Endothelial cell of umbilical vein (primary cell): Measurements from ENCODE around the gene WARS2. TPM values are rescaled to one million over a fixed set of nuclear protein-coding genes. Genes with fewer than 3 reads are reported as not detected.

Experiments
- BruUV-seq: library from RNA; stranded (reverse); fragments of 400-500 nt; replicated peaks from 2 replicates; lab custom pipeline; 2021; lab: Mats Ljungman, UMichigan
- CTCF ChIA-PET: fragments of 300-600, 350-600 bp; sonication (Branson Sonifier 250); formaldehyde crosslinking; loops from one replicate; lab custom pipeline; 2021; ENCODE audit warnings: antibody characterized with exemption, inconsistent platforms; lab: Charles Lee
- POLR2A ChIA-PET: fragments of 300-600, 350-600 bp; sonication (Branson Sonifier 250); formaldehyde crosslinking; loops from one replicate; lab custom pipeline; 2021; ENCODE audit warnings: antibody characterized with exemption, inconsistent platforms; lab: Charles Lee
- DNase-seq: peaks from one replicate; pipeline ENCODE4 v3.0.0-alpha.2; 2011; ENCODE audit warnings: low read depth, low spot score
- FAIRE-seq: peaks from 2 replicates; lab custom pipeline; 2011; peaks lifted over from hg19 to GRCh38; lab: Jason Lieb, UNC
- H2AFZ ChIP-seq: 2 replicates; pipeline ENCODE4 v1.6.0; 2012; ENCODE audit warnings: low read depth, low read length, control low read depth, inconsistent platforms
- H3K27ac ChIP-seq: 2 replicates; pipeline ENCODE4 v1.5.1; 2011; ENCODE audit warnings: low read depth, mild to moderate bottlenecking, control low read depth, low read length, moderate library complexity; ENCODE audit not compliant: insufficient read depth
- H3K27me3 ChIP-seq, 2 experiments: 2 replicates each; pipeline versions ENCODE4 v1.6.0 to v1.6.1; 2011; ENCODE audit warnings: low read length in 2 of 2, mixed read lengths in 1 of 2; ENCODE audit not compliant: control insufficient read depth in 2 of 2, insufficient read depth in 2 of 2
- H3K36me3 ChIP-seq, 2 experiments: 2 replicates in 1 of 2; 3 replicates in 1 of 2; pipeline ENCODE4 v1.5.1; 2011; ENCODE audit warnings: low read length in 2 of 2, mild to moderate bottlenecking in 1 of 2, moderate library complexity in 1 of 2; ENCODE audit not compliant: control insufficient read depth in 2 of 2, insufficient read depth in 2 of 2; ENCODE audit errors: extremely low read depth in 1 of 2
- H3K4me1 ChIP-seq: 3 replicates; pipeline ENCODE4 v1.5.1; 2011; ENCODE audit warnings: mild to moderate bottlenecking, low read length; ENCODE audit not compliant: control insufficient read depth, insufficient read depth; ENCODE audit errors: extremely low read depth
- H3K4me2 ChIP-seq: 2 replicates; pipeline ENCODE4 v1.6.1; 2011; ENCODE audit warnings: low read length, control low read depth, mixed read lengths; ENCODE audit not compliant: insufficient read depth
- H3K4me3 ChIP-seq, 3 experiments: fragments of 200-600 bp in 1 of 3; sonication (generic), shearing (Covaris generic) in 1 of 3; replicated peaks in 1 of 3; 2 replicates each; pipeline ENCODE4 v1.5.1; 2011 to 2016; ENCODE audit warnings: control low read depth in 3 of 3, low read length in 3 of 3, mild to moderate bottlenecking in 2 of 3, inconsistent platforms in 1 of 3, low read depth in 1 of 3, moderate library complexity in 1 of 3; ENCODE audit not compliant: insufficient read depth in 1 of 3
- H3K79me2 ChIP-seq: 2 replicates; pipeline ENCODE4 v1.6.0; 2012; ENCODE audit warnings: low read length, inconsistent platforms; ENCODE audit not compliant: control insufficient read depth, insufficient read depth
- H3K9ac ChIP-seq: replicated peaks from 2 replicates; pipeline ENCODE3; 2011; ENCODE audit warnings: low read length, control low read depth; ENCODE audit not compliant: insufficient read depth; ENCODE audit errors: extremely low read depth
- H3K9me1 ChIP-seq: replicated peaks from 3 replicates; pipeline ENCODE4 v1.6.0; 2011; ENCODE audit warnings: mild to moderate bottlenecking, low read length; ENCODE audit not compliant: control insufficient read depth, insufficient read depth; ENCODE audit errors: extremely low read depth
- H3K9me3 ChIP-seq: replicated peaks from 2 replicates; pipeline ENCODE4 v1.5.1; 2012; ENCODE audit warnings: low read length, inconsistent platforms; ENCODE audit not compliant: control insufficient read depth, insufficient read depth
- H4K20me1 ChIP-seq: replicated peaks from 2 replicates; pipeline ENCODE3; 2011; ENCODE audit warnings: mild to moderate bottlenecking, low read length; ENCODE audit not compliant: control insufficient read depth, insufficient read depth; ENCODE audit errors: extremely low read depth
- EZH2 ChIP-seq: IDR thresholded peaks from 2 replicates; pipeline ENCODE4 v1.6.1; 2012; ENCODE audit warnings: borderline replicate concordance, low read depth, mild to moderate bottlenecking, moderate library complexity, low read length, inconsistent platforms; ENCODE audit not compliant: severe bottlenecking
- FOS ChIP-seq: IDR thresholded peaks from 2 replicates; pipeline ENCODE4 v1.6.1; 2011; ENCODE audit warnings: mild to moderate bottlenecking, low read length, moderate library complexity, borderline replicate concordance; ENCODE audit not compliant: insufficient read depth
- GATA2 ChIP-seq: IDR thresholded peaks from 2 replicates; pipeline ENCODE4 v1.7.0; 2011; ENCODE audit warnings: low read depth, mild to moderate bottlenecking, moderate library complexity, mixed read lengths, low read length; ENCODE audit not compliant: insufficient read length, insufficient read depth
- MAX ChIP-seq: IDR thresholded peaks from 2 replicates; pipeline ENCODE4 v1.6.1; 2011; ENCODE audit not compliant: insufficient read depth, insufficient read length
- MYC ChIP-seq: IDR thresholded peaks from one replicate; pipeline ENCODE4 v1.6.1; 2011; ENCODE audit warnings: mild to moderate bottlenecking, low read depth, low read length
- POLR2A ChIP-seq: IDR thresholded peaks from 2 replicates; pipeline ENCODE4 v1.6.1; 2012; ENCODE audit warnings: low read depth, mild to moderate bottlenecking, control low read depth, low read length
- POLR2AphosphoS5 ChIP-seq: IDR thresholded peaks from 2 replicates; pipeline ENCODE4 v1.6.1; 2012; ENCODE audit warnings: low read depth, mild to moderate bottlenecking, control low read depth, low read length, moderate library complexity; ENCODE audit not compliant: insufficient read depth
- dilution Hi-C: fragments of 300-500 bp; cut with MboI; formaldehyde crosslinking; loops from one replicate; pipeline ENCODE4 v1.15.0; 2019; ENCODE audit warnings: low sequenced_read_pairs; ENCODE audit not compliant: extremely low pct_ligation_motif_present
- intact Hi-C: fragments of 100-400 bp; cut with micrococcal nuclease; formaldehyde crosslinking; loops from one replicate; pipeline ENCODE4 v1.10.0; 2022
- polyA plus RNA-seq, 4 experiments: library from polyadenylated mRNA; depleted of rRNA in 3 of 4; stranded (reverse) in 3 of 4; unstranded in 1 of 4; fragments of >200 nt; gene quantifications; 2 replicates each; pipeline versions ENCODE4 v1.2.1 to v1.2.3, GENCODE V29; 2011 to 2012; ENCODE audit warnings: missing spikeins in 1 of 4
- total RNA-seq: library from RNA; stranded (reverse); gene quantifications from 2 replicates; pipeline ENCODE4 v1.2.3, GENCODE V29; 2021
- TF ChIP-seq, protein P1 (sequence below), 2 donors: IDR thresholded peaks; 1 replicate in 1 of 2; 2 replicates in 1 of 2; pipeline ENCODE4 v1.5.1; 2011; ENCODE audit warnings: low read length in 2 of 2, mild to moderate bottlenecking in 2 of 2, moderate library complexity in 2 of 2, control low read depth in 1 of 2, inconsistent platforms in 1 of 2, low read depth in 1 of 2; ENCODE audit not compliant: insufficient read depth in 1 of 2; ENCODE audit errors: extremely low read depth in 1 of 2

WARS2 gene
- total and polyA plus RNA-seq, 2 donors (not counting 3 experiments of a cell fraction or from before 2014, with no cell fraction given), result 5.9 to 11.8 TPM

DNA sequence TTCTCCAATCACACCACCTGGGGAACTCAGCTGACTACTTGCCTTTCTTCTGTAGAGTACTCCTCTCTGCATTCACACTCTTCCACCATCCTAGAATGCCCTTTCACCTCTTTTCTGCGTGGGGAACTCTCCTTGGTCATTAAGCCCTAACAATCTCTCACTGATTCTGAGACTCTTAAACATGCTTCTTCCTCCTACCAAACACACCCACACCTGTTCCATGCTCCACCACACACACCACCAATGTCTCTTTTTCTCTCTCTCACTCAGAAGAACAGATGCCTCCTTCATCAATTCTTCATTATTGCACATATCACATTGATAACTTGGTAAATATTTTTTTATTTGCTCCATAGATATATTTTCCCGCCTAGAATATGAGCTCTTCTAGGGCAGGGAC lies 53.6 kb downstream of the WARS2 start:
- DNase-seq, result no peak
- no peak overlapping the region for H2AFZ ChIP-seq
- TF ChIP-seq MYC (no peak), POLR2A (no peak), POLR2AphosphoS5 (no peak), MAX (no peak), GATA2 (no peak)
- TF ChIP-seq, protein P1, sequence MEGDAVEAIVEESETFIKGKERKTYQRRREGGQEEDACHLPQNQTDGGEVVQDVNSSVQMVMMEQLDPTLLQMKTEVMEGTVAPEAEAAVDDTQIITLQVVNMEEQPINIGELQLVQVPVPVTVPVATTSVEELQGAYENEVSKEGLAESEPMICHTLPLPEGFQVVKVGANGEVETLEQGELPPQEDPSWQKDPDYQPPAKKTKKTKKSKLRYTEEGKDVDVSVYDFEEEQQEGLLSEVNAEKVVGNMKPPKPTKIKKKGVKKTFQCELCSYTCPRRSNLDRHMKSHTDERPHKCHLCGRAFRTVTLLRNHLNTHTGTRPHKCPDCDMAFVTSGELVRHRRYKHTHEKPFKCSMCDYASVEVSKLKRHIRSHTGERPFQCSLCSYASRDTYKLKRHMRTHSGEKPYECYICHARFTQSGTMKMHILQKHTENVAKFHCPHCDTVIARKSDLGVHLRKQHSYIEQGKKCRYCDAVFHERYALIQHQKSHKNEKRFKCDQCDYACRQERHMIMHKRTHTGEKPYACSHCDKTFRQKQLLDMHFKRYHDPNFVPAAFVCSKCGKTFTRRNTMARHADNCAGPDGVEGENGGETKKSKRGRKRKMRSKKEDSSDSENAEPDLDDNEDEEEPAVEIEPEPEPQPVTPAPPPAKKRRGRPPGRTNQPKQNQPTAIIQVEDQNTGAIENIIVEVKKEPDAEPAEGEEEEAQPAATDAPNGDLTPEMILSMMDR (IDR thresholded peaks at IDR 0.05; ENCODE audit: extremely low read depth in 1 of 2, insufficient read depth in 1 of 2, low read depth in 1 of 2, low read length in 2 of 2), result no peak
- H3K4me2 ChIP-seq, result no peak overlapping the region
- no peaks in the 10 kb centered on the region for H3K27me3 ChIP-seq
- no peaks in the 10 kb centered on the region for H3K9me1 ChIP-seq
- H3K4me1 ChIP-seq, result no peaks in the 10 kb centered on the region
- intact Hi-C loops, result no loop called here
- no peak overlapping the region for H3K4me3 ChIP-seq
- no peaks in the 10 kb centered on the region for H3K36me3 ChIP-seq
- BruUV-seq, result no TSS peak
- no peaks in the 10 kb centered on the region for H3K79me2 ChIP-seq
- FAIRE-seq, result no peak
- ChIA-PET CTCF (no interaction called here), POLR2A (no interaction called here)
- H3K9me3 ChIP-seq, result no peaks in the 10 kb centered on the region
- no peak overlapping the region for H3K9ac ChIP-seq
- no peaks in the 10 kb centered on the region for H4K20me1 ChIP-seq
- no peak overlapping the region for H3K27ac ChIP-seq
- dilution Hi-C loops, result no loop called here

DNA sequence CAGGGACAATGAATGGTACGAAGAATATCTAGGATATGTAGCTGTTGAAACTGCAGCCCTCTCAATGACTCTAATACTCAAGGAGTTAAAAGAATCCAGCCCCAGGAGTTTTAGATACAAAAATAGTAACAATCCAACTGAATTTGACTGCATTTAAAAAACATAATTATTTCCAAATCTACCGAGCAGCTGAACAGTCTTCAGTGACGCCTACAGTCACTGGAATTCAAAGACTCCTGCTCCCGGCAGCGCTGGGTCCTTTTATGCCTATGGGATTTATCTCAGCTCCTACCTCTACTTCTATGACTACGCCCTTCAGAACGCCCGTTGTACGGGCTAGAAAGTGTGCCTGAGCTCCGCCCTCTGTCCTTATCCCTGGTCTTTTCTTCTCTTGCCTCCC lies 55.7 kb downstream of the WARS2 start:
- DNase-seq, result no peak
- intact Hi-C loops (no loop called here), dilution Hi-C loops (no loop called here)
- Histone ChIP-seq H3K4me1 (no peaks in the 10 kb centered on the region), H3K27ac (no peak overlapping the region), H3K27me3 (no peaks in the 10 kb centered on the region), H3K4me3 (no peak overlapping the region), H4K20me1 (no peaks in the 10 kb centered on the region), H3K9me1 (no peaks in the 10 kb centered on the region), H3K79me2 (no peaks in the 10 kb centered on the region), H2AFZ (no peak overlapping the region), H3K9ac (no peak overlapping the region), H3K36me3 (no peaks in the 10 kb centered on the region), H3K9me3 (no peaks in the 10 kb centered on the region), H3K4me2 (no peak overlapping the region)
- no peak for FAIRE-seq
- ChIA-PET POLR2A (interaction anchor here (0.6 kb wide), 1 partner anchor 1156 kb away, joined by 3 read pairs; no protein-coding TSS in a partner anchor), CTCF (interaction anchor here (1.2 to 1.4 kb wide), 2 partner anchors 10 to 12 kb away, joined by 3 to 5 read pairs; no protein-coding TSS in a partner anchor)
- TF ChIP-seq MAX (no peak), MYC (no peak), EZH2 (no peak), POLR2AphosphoS5 (no peak), FOS (no peak), POLR2A (no peak), GATA2 (no peak)
- no TSS peak for BruUV-seq
